NCI-H446 treated with DMSO at 0.1 percent for 48 hours (cell line): ENCODE measurements around the gene PACRG.

Source experiments
- DNase-seq: peaks from one replicate; lab custom pipeline; 2025; lab: John Stamatoyannopoulos, UW

PACRG gene

DNA sequence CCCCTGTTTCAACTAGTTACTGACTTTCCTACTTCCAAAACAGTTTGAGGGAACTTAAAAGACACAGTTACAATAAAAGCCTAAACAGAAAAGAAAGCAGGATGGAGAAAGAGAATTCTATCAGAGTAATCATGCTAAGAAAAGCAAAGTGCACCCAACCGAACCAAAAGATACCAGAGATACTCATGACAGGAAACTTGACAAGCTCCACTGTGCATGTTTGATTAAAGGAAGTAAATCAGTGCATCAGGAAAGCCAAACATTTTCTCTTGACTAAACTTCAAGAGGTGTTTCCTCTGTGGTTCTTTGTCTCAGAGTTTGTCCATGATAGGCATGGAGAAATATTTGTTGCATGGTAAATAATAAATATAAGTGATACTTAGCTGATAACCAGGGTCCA, 138.9 kb downstream of the PACRG start:
- DNase-seq, result no peak

- no peak for DNase-seq
These were observed 140.6 kb downstream of the PACRG start for GRCh38 chr6:162868397-162868796.

GRCh38 chr6:162871966-162872365, 144.2 kb downstream of the PACRG start:
- DNase-seq, result no peak

GRCh38 chr6:162873537-162873936, 145.8 kb downstream of the PACRG start:
- DNase-seq, result no peak

DNA sequence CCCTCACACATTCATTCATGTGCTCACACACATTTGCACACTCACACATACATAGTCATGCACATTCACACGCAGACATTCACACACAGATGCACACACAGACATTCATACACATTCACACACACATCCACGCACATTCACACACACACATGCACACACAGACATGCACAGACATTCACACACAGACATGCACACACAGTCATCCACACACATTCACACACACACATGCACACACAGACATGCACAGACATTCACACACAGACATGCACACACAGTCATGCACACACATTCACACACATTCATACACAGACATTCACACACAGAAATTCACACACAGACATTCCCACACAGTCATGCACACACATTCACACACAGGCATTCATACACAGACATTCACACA, 147.3 kb downstream of the PACRG start:
- DNase-seq, result no peak

GRCh38 chr6:162882801-162883481, 155.2 kb downstream of the PACRG start:
- DNase-seq, result no peak

- no peak for DNase-seq
These were observed 160.4 kb downstream of the PACRG start for GRCh38 chr6:162887981-162888689.

DNA sequence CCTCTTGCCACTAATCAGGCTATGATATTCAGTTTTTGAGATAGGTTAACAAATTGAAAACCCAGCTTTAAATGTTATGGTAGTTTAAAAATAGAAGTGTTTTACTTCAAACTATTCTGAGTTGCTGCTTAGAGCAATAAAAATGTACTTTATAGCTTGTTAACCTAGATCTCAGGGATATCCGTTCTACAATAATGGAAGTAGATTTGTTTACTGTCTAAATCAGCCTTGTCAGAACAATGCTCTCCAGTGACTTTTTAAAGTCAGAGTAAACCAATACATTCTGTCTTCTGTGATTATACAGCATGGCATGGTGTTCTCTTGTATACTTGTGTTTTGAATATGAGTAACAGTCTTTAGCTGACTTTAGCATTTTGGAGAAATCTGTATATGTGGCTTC, 161.5 kb downstream of the PACRG start:
- DNase-seq, result no peak

- DNase-seq, result no peak
These were observed 170.2 kb downstream of the PACRG start for GRCh38 chr6:162898011-162898410.

- no peak for DNase-seq
These were observed 171.4 kb downstream of the PACRG start for GRCh38 chr6:162899148-162899547.

DNA sequence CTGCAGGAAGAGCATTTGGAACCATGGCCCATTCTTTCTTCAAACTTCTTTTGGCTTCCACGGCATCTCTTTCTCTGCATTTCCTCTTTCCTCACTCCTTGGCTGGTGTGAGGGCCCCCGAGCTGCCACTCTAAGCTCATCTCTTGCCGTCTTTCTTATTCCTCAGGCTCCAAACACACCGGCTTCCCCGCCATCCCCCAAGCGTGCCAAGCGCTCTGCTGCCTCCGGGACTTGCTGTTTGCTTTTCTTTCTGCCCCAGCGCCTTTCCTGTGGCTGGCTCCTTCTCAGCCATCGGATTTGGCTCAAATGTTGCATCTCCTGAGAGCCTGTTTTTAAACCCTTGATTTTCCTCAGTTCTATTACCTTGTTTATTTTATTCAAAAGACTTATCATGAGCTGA, 172.7 kb downstream of the PACRG start:
- DNase-seq, result no peak

GRCh38 chr6:162904069-162904663, 176.4 kb downstream of the PACRG start:
- DNase-seq, result no peak

GRCh38 chr6:162906479-162906878, 178.7 kb downstream of the PACRG start:
- DNase-seq, result no peak

DNA sequence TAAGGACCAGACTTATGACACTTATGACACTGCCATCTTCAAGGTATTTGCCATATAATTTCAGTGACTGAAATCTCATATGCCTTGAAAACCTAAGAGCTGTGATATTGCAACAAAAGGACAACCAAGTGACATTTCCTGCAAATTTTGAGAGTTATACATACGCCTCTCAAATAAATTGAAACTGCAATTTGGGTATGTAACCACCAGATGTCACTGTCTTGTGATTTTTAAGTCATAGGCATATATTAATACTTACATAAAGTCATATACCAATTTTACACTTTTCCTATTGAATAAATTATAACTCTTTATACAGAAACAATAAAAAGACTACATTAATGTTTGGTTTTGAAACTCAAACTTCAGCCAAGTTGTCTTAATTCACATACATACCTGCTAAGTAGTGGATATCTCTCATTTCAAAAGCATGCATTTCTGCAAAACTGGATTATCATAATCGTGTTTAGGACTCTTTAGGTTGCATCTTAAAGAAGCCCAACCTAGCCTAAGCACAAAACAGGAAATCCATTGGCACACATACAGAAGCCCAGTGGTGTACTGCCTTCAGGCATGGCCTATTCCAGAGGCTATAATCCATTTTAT, 180.2 kb downstream of the PACRG start:
- DNase-seq, result no peak

DNA sequence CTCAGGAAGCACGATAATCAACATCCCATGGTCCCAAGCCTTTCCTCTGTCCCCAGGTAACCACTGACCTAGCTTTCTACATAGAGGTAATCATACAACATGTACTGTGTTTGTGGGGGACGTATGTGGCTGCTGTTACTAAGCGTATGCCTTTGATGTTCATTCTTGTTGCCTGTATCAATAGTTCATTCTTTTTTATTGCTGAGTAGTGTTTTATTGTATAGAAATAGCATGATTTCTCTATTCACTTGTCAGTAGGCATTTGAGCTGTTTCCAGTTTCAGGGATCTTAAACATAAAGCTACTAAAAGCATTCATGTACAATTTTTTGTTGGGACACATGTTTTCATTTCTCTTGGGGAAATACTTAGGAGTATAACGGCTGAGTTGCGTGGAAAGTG, 185.4 kb downstream of the PACRG start:
- DNase-seq, result no peak

GRCh38 chr6:162917506-162917905, 189.7 kb downstream of the PACRG start:
- DNase-seq, result no peak

DNA sequence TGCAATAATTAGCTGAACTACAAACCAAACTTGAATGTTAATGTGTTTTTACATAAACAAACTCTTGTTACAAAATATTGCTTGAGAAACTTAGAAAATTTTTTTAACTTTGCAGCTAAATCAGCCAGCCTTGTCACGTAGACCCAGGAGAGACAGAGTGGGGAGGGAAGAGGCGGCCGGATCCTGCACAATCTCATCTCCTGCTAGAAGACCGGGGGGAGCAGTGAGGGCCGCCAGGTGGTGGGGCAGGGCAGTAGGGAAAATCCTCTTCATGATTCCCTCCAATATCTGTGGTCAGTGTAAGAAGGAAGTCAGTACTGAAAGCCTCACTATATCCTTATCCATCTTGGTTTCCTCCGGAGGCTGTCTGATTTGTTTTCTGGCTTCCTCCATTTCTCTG, 193.3 kb downstream of the PACRG start:
- DNase-seq, result no peak

DNA sequence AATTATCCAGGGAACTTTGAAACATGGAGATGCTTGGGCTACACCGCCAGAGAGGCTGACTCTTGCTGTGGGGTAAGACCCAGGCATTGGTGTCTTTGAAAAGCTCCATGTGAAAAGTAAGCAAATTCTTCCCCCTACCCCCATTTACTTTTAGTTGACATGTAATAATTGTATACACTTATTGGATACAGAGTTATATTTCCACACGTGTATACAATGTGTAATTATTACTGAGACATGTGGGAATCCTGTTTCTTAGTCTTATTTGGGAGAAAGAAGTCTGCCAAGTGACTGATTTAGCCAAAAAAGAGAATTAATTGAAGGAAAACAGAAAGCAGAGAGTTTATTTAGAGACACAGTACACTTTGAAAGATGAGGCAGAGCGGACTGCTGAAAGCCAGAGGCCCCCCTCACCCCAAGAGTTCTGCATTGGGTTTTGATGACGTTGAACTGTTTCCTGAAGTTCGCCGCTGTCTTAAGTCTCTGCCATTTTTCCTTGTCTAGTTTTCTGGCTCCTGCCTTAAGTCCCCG, 193.8 kb downstream of the PACRG start:
- DNase-seq, result no peak

- no peak for DNase-seq
These were observed 194.9 kb downstream of the PACRG start for GRCh38 chr6:162922563-162923166.

GRCh38 chr6:162934844-162935243, 207.1 kb downstream of the PACRG start:
- DNase-seq, result no peak

- no peak for DNase-seq
These were observed 212.7 kb downstream of the PACRG start for GRCh38 chr6:162940426-162940825.

DNA sequence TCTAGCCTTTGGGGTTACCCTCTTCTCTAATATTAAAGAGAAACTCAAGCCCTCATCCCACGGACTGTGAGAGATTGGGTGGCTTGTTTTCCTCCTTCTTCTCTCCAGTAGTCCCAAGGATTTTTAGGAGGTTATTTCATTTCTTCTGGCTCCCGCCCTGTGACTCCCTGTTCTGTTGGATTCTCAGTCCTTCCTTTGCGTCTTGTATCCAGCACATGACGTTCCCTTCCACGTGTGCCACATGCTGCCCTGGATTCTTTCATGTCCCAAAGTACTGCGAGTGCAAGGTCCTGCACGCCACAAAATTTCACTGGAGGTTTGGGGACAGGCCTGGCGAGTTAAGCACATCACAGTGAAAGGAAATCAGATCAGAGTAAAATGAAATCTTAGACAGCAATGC, 213.4 kb downstream of the PACRG start:
- DNase-seq, result no peak
